Medulla oblongata (tissue), 1 donor: ENCODE data around the gene CSE1L.
"Not testable (repeated sequence)": the region's sequence is repeated elsewhere in the genome, so short reads cannot be mapped to it uniquely, and the experiment has no call there.

ENCODE experiments used
- DNase-seq: peaks from one replicate; pipeline ENCODE4 v3.0.0-alpha.2; 2015; ENCODE audit errors: extremely low spot score

Gene CSE1L

GRCh38 chr20:49123982-49124381 is 77.9 kb downstream of the CSE1L start:
- DNase-seq, result no peak

GRCh38 chr20:49132995-49133478 is 86.9 kb downstream of the CSE1L start:
- DNase-seq, result peak; percentile 93

- DNase-seq, result no peak
These were observed 87.5 kb downstream of the CSE1L start for GRCh38 chr20:49133571-49133970.

- not testable (repeated sequence) for DNase-seq
These were observed 88.7 kb downstream of the CSE1L start for GRCh38 chr20:49134797-49135196.

- DNase-seq, result no peak
These were observed 90.9 kb downstream of the CSE1L start for GRCh38 chr20:49136817-49137571.

- DNase-seq, result no peak
These were observed 92.3 kb downstream of the CSE1L start for GRCh38 chr20:49138431-49138830.

GRCh38 chr20:49140411-49140810 is 94.3 kb downstream of the CSE1L start:
- DNase-seq, result no peak

- DNase-seq, result no peak
These were observed 94.7 kb downstream of the CSE1L start for GRCh38 chr20:49140834-49141233.
